ENCODE results near the gene TEF.
"Not testable (repeated sequence)": the region's sequence is repeated elsewhere in the genome, so short reads cannot be mapped to it uniquely, and the experiment has no call there.

TEF gene

DNA sequence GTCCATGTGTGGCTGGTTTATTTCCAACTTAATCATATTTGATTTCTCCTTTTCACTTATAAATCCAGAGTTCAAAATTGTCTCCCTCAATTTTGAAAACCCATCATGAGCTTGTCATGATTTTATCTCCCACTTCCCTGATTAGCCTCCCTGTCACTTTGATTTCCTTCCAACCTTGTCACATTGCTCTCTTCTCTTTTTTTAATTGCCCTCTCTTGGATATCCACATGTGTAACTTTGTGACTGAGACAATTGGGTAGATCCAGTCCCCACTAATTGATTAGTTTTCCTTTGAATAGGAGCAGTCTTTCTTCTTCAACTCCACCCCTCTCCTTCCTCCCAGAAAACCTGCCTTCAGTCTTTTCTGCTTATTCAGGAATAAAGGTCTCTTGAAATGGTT, 2.4 kb downstream of the TEF start:
- DNase-seq = no peak

DNA sequence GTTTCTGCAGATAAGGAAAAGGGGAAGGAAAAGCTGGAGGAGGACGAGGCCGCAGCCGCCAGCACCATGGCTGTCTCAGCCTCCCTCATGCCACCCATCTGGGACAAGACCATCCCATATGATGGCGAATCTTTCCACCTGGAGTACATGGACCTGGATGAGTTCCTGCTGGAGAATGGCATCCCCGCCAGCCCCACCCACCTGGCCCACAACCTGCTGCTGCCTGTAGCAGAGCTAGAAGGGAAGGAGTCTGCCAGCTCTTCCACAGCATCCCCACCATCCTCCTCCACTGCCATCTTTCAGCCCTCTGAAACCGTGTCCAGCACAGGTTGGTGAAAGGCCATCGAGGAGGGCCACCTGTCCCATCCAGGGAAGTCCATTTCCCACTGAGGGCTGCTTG, 5.6 kb downstream of the TEF start:
- no peak for DNase-seq

GRCh38 chr22:41394012-41394356, 12.2 kb downstream of the TEF start:
- DNase-seq = no peak

- DNase-seq = no peak
These were observed 13.9 kb downstream of the TEF start for GRCh38 chr22:41395531-41396240.

DNA sequence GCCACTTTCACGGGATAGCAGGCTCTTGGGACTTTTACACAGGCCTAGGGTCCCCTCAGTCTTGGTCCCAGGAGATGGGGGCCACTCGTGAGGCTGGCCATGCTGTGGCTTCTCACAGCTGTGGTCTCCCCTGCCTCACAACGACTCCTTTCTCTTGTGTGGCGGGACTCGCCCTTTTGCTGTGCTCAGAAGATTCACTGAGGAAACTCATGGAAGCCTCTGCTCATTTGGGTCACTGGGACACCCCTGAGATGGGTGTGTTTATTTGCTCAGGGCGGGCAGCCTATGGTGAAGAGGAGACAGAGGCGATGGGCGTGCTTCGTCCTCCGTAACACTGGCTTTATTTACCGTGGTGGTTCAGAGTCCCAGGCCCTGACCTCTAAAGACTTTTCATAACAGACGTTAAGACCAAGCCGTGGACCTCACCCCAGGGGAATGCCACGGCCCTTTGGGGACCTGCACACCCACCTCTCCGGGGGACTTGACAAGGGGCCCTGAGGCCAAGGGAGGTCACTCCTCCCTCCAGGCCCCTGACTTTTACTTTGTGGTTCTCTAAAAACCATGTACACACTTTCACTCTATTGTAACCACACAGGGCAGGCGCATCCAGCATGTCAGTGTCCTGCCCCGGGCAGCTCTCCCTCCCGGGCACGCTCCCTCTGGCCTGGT, 15.5 kb downstream of the TEF start:
- DNase-seq = no peak

DNA sequence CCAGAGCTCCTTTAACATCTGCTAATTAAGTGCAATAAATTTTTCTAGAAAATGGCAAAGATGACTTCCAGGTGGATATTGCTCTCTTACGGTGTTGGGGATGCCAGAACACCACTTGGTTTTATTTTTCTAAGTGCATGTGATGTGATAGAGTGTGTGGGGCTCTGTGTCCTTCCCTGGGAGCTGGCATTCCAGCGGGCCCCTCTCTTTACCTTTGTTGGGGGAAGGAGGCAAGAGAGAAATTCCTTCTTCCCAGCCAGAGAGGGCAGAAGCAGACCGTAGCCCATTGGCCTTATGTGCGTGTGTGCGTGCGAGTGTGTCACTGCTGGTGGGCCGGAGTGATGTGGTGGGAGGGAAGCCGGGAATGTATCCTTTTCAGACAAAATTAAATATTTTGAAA, 17.2 kb downstream of the TEF start:
- DNase-seq = no peak

DNA sequence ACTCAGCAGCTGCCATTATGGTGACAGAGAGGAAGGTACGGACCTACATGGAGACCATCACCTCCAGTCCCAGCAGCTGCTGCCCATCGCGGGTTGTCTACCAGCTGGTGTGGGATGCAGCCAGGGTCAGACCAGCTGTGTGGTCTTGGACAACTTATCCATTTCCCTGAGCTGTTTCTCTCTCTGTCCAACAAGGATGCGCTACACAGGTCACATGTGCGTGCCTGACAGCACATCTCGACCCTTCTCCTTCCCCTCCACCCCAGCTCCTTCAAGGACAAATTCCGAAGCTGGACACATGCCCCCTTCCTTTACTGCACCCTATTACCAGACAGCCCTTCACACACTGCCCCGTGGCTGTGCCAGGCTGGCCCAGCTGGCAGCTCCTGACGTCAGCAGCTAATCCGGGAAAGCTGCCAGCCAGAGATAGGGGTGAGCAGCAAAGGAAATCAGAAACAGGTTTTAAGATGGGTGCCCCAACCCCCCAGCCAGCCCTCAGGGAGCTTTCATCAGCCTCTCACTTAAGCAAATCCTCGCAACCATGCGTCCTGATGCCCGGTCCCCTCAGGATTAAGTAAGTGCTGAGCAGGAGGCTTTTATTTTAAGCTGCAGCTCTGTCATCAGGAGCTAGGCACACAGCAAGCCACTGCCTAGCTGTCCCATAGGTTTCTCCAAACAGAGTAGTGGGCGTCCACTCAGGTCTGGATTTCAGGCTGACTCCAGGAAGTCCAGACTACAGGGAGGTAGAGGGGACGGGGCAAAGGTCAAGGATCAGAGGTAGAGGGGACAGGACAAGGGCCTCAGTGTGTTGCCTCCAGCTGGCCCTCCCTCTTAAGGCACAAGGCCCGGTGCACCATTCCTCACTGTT, 20.3 kb downstream of the TEF start:
- no peak for DNase-seq

DNA sequence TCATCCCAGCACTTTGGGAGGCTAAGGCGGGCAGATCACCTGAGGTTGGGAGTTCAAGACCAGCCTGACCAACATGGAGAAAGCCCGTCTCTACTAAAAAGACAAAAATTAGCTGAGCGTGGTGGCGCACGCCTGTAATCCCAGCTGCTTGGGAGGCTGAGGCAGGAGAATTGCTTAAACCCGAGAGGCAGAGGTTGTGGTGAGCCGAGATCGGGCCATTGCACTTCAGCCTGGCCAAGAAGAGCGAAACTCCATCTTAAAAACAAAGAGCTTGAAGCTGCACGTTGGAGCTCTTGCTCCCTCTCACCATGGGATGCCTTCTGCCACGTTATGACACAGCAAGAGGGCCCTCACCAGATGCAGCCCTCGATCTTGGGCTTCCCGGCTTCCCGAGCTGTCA, 21.1 kb downstream of the TEF start:
- DNase-seq = not testable (repeated sequence)

GRCh38 chr22:41403532-41404318, 22.0 kb downstream of the TEF start:
- DNase-seq = peak; percentile 90

DNA sequence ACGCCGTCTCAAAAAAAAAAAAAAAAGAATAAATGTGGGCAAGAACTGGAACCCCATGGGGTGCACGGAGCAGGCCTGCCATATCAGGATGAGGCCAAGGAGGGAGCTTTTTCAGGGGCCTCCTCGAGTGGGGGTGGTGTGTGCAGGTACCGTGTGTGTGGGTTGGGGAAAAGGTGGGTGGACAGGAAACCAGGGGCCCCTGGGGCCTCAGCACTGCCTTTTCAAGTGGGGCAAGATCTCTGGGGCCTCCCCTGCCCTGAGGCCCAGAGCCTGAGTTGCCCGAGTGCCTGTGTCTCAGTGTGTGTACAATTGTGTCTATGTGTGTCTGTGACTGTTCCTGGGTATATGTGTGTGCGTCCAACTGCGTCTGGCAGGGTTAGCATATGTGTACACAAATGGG, 23.8 kb downstream of the TEF start:
- DNase-seq = peak; percentile 68

GRCh38 chr22:41406410-41406809, 24.7 kb downstream of the TEF start:
- no peak for DNase-seq

- DNase-seq = no peak
These were observed 25.7 kb downstream of the TEF start for GRCh38 chr22:41407433-41407832.

DNA sequence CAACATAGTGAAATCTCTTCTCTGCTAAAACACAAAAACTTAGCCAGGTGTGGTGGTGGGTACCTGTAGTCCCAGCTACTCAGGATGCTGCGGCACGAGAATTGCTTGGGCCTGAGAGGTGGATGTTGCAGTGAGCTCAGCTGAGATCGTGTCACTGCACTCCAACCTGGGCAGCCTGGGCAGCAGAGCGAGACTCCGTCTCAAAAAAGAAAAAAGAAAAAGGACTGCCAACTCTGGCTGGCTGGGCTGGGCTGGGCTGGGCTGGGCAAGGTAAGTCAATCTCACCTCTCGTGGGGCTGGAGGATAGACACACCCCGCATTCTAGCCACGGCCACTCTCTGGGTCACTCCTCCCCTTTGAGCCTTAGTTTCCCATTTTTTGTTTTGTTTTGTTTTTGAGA, 26.9 kb downstream of the TEF start:
- no peak for DNase-seq

- no peak for DNase-seq
These were observed 28.6 kb downstream of the TEF start for GRCh38 chr22:41410311-41410751.

DNA sequence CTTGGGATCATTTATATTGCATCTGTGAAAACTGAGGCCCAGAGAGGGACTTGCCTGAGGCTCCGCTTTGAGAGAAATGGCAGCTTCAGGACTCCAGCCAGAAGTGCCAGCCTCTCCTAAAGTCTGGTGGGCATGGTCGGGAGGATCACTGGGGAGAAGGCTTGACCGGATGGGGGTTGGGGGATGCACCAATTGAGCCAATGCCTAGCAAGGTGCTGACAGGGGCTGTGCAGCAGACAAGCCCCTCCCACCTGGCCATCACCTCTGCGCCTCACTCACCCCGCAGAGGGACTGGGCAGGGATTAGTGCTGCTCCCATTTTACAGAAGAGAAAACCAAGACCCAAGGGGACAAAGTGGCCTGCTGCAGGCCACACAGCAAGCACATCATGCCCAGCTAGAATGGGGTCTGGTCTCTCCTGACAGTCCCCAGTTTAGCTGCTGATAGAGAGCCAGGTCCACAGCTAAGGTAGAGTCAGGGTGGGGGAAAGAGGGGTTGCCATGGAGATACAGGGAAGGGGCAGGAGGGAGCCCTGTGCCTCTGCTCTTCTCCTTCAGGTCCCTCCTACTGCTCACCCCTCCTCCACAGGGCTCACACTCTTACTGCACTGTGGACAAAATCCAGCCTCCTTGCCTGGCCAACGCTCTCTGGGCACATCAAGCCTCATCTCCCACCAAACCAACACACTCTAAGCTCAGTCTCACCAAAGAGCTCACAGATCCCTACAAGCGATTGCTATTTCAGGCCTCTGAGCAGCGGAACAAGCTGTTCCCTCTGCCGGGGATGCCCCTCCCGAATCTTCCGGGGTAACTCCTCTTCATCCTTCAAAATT, 29.5 kb downstream of the TEF start:
- DNase-seq = no peak

DNA sequence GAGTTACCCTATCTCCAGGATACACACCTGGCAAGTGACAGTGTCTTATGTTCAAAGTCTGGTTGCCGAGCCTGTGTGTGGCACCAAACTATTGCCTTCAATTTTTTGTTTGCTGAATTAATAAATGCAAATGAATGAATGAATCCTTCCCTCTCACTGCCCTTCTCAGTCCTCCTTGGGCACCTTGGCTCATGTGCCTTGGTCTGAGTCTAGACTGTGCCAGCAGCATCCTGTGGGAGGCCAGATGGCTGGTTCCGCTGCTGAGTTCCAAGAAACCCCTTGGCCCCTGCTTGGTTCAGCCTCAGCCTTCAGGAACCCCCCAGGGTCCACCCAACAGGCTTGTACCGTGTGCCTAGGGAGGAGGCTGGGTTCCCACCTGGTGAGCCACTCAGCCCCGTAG, 33.8 kb downstream of the TEF start:
- DNase-seq = no peak

DNA sequence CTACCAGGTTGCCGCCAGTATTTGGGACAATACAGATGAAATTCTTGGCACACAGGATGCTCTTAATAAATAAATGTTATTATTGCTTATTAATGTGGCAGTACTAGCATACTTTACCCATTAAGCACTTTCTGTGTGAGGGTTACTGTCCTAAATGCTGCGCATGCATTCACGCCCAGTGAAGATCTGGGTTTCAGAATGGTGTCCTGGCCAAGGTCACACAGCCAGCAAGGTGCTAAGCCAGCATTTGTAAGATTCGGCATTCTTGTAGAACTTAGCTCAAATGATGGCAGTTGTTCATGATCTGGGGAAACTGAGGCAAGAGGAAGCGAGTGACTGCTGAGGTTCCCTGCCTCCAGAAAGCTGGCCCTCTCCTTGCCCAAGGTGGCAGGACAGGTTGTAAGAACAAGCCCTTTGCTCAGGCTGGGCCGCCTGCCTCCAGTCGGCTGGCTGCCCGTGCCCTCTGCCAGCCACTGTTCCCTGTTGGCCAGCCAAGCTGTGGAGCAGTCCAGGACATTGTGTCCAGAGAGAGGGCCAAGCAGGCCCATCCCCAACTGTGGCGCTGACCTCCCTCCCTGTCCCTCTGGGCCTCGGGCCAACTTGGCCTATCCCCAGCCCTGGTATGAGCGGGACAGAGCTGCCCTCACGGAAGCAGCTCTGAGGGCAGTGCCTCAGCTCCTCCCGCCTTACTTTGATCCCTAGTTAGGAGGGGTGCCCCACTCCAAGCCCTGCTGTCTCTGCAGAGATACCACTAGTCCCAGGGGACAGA, 36.1 kb downstream of the TEF start:
- no peak for DNase-seq

GRCh38 chr22:41418717-41419116, 37.0 kb downstream of the TEF start:
- DNase-seq = no peak

DNA sequence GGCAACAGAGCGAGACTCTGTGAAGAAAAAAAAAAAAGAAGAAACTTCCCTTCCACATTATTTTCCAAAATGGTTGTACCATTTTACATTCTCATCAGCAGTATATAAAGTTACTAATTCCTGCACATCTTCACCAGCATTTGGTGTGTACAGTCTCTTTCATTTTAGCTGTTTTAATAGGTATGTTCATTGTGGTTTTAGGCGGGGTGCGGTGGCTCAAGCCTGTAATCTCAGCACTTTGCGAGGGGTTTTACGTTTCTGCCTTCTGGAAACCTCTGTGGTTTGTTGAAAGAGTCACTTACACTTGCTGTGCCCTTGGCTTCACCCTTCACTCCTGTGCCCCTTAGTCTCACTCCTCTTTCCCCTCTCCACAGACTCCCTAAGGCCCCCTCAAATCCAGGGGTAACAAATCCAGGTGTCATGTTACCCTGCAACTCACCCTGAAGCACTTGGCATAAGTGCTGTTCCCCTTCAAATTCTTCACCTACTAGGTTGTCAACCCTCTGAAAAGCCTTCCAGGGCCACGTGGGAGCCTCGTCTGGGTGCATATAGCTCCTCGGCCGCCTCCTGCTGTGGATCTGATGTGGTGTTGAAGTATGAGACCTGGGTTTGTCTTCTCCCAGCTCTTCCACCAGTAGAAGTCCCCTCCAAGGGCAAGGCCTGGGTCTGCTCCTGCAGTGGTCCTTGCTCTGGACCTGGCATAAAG, 44.1 kb downstream of the TEF start:
- DNase-seq = no peak

- no peak for DNase-seq
These were observed 47.6 kb downstream of the TEF start for GRCh38 chr22:41429232-41429950.
